Measurements from ENCODE around the gene APBA2. TPM values are rescaled to one million over a fixed set of nuclear protein-coding genes. Genes with fewer than 3 reads are reported as not detected.

Gene APBA2
- polyA plus RNA-seq, 2 of the 4 experiments (the other 2 are of a cell fraction), result 11.4 to 12.6 TPM

DNA sequence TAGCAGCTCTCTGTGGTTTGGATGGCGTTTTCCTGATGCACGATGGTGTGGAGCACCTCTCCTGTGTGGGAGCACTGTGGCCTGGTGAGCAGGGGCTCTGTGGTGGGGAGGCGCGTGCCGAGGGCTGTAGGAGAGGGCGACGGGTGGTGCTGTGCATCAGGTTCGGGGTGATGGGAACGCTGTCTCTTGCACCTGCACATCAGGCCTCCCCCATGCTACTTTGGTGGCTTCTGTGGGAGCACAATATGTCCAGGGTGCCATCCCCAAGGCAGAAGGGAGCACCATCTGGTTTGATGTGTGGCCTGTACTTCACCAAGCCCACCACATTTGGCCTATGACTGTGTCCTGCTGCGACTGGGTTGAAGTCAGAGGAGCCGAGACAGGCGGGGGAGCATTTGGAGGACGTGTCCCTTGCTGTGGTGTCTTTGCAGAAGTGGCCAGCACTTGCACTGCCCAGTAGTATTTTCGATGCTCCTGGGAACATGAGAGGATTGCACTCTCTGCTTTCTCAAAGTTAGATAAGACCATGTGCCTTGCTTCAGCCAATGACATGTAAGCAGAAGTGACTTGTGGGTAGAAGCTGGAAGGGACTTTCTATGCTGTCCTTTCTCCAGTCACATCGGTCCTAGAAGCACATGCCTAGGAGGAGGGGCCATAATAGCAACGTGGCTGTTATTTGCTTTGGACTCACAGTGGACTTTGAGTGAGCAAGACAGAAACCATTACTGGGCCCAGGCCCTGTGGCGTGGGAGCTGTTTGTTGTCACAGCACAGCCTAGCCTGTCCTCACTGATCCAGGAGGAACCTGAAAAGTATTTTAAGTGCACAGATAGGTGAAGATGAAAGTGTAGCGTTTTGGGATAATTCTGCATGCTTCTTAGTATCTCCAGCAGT lies 72.1 kb downstream of the APBA2 start:
- ATAC-seq (no peak), DNase-seq (ENCODE audit: low read depth in 1 of 2, low spot score in 1 of 2) (no peak), FAIRE-seq (no peak)
- no peak overlapping the region for H3K27ac ChIP-seq
- TF ChIP-seq RARB (CRISPR knock-in tag; IDR thresholded peaks at IDR 0.05) (no peak), RAD21 (conservative IDR thresholded peaks at IDR 0.05 in 1 of 2, IDR thresholded peaks at IDR 0.05 in 1 of 2) (no peak), POLR2AphosphoS2 (conservative IDR thresholded peaks at IDR 0.05; ENCODE audit: low read length) (no peak), SMC3 (IDR thresholded peaks at IDR 0.05) (no peak), CHD4 (IDR thresholded peaks at IDR 0.05; ENCODE audit: borderline replicate concordance) (no peak), HOXB5 (CRISPR knock-in tag; IDR thresholded peaks at IDR 0.05) (no peak), CBX8 (IDR thresholded peaks at IDR 0.05) (no peak), RFX5 (IDR thresholded peaks at IDR 0.05) (no peak)
- TF ChIP-seq, protein P1, sequence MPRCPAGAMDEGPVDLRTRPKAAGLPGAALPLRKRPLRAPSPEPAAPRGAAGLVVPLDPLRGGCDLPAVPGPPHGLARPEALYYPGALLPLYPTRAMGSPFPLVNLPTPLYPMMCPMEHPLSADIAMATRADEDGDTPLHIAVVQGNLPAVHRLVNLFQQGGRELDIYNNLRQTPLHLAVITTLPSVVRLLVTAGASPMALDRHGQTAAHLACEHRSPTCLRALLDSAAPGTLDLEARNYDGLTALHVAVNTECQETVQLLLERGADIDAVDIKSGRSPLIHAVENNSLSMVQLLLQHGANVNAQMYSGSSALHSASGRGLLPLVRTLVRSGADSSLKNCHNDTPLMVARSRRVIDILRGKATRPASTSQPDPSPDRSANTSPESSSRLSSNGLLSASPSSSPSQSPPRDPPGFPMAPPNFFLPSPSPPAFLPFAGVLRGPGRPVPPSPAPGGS (IDR thresholded peaks at IDR 0.05), result no peak
- TF ChIP-seq, protein P2, sequence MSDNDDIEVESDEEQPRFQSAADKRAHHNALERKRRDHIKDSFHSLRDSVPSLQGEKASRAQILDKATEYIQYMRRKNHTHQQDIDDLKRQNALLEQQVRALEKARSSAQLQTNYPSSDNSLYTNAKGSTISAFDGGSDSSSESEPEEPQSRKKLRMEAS (IDR thresholded peaks at IDR 0.05), result no peak
- TF ChIP-seq, protein P3, sequence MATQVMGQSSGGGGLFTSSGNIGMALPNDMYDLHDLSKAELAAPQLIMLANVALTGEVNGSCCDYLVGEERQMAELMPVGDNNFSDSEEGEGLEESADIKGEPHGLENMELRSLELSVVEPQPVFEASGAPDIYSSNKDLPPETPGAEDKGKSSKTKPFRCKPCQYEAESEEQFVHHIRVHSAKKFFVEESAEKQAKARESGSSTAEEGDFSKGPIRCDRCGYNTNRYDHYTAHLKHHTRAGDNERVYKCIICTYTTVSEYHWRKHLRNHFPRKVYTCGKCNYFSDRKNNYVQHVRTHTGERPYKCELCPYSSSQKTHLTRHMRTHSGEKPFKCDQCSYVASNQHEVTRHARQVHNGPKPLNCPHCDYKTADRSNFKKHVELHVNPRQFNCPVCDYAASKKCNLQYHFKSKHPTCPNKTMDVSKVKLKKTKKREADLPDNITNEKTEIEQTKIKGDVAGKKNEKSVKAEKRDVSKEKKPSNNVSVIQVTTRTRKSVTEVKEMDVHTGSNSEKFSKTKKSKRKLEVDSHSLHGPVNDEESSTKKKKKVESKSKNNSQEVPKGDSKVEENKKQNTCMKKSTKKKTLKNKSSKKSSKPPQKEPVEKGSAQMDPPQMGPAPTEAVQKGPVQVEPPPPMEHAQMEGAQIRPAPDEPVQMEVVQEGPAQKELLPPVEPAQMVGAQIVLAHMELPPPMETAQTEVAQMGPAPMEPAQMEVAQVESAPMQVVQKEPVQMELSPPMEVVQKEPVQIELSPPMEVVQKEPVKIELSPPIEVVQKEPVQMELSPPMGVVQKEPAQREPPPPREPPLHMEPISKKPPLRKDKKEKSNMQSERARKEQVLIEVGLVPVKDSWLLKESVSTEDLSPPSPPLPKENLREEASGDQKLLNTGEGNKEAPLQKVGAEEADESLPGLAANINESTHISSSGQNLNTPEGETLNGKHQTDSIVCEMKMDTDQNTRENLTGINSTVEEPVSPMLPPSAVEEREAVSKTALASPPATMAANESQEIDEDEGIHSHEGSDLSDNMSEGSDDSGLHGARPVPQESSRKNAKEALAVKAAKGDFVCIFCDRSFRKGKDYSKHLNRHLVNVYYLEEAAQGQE (IDR thresholded peaks at IDR 0.05), result no peak
- no peak overlapping the region for H3K4me2 ChIP-seq
- peaks cover 7% of the 10 kb centered on the region for H3K4me1 ChIP-seq
- H3K9me3 ChIP-seq, result no peaks in the 10 kb centered on the region
- 88% methylated on average over 18 of the region's 18 CpGs for WGBS (ENCODE audit: missing lambda C conversion rate)
- CTCF ChIA-PET, result interaction anchor here (0.8 to 1.1 kb wide), 2 partner anchors 142 to 145 kb away, joined by 3 to 4 read pairs; no protein-coding TSS in a partner anchor
- H3K4me3 ChIP-seq, result no peak overlapping the region
- POLR2A ChIA-PET, result no interaction called here

DNA sequence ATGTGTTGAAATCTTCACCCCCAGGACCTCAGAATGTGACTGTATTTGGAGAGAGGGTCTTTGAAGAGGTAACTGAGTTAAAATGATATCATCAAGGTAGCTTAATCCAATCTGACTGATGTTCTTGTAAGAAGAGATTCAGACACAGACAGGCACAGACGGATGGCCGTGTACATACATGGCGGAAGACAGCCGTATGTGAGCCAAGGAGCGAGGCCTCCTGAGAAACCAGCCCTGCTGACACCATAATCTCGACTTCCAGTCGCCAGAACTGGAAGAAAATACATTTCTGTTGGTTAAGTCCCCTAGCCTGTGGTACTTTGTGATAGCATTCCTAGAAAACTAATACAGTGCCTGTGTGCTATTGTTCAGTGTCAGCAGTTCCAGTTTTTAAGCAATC lies 73.6 kb downstream of the APBA2 start:
- WGBS (ENCODE audit: missing lambda C conversion rate), result 93% methylated on average over 7 of the region's 7 CpGs
- Histone ChIP-seq H3K4me1 (peaks cover 7% of the 10 kb centered on the region), H3K4me2 (no peak overlapping the region), H3K27ac (no peak overlapping the region), H3K4me3 (no peak overlapping the region), H3K9me3 (no peaks in the 10 kb centered on the region)
- ChIA-PET POLR2A (no interaction called here), CTCF (interaction anchor here (0.7 to 0.9 kb wide), 2 partner anchors 12 to 143 kb away, joined by 3 to 4 read pairs; no protein-coding TSS in a partner anchor)
- FAIRE-seq, result no peak
- TF ChIP-seq MYC (IDR thresholded peaks at IDR 0.05; ENCODE audit: borderline replicate concordance, low read length) (no peak), KDM1A (IDR thresholded peaks at IDR 0.05; ENCODE audit: low read depth) (no peak), MAZ (IDR thresholded peaks at IDR 0.05; ENCODE audit: borderline replicate concordance, low read depth, low read length) (no peak), CBX2 (IDR thresholded peaks at IDR 0.05; ENCODE audit: borderline replicate concordance, low read depth) (no peak), CBX8 (IDR thresholded peaks at IDR 0.05) (no peak), ZFP36 (IDR thresholded peaks at IDR 0.05; ENCODE audit: borderline replicate concordance, partially characterized antibody) (no peak), RAD21 (conservative IDR thresholded peaks at IDR 0.05 in 1 of 2, IDR thresholded peaks at IDR 0.05 in 1 of 2) (no peak), EP300 (IDR thresholded peaks at IDR 0.05) (no peak), POLR2A (IDR thresholded peaks at IDR 0.05; ENCODE audit: low read length) (no peak), SMC3 (IDR thresholded peaks at IDR 0.05) (no peak), ZNF302 (CRISPR knock-in tag; IDR thresholded peaks at IDR 0.05) (no peak), TP53 (CRISPR knock-in tag; IDR thresholded peaks at IDR 0.05) (no peak), CHD4 (IDR thresholded peaks at IDR 0.05; ENCODE audit: borderline replicate concordance) (no peak), RARB (CRISPR knock-in tag; IDR thresholded peaks at IDR 0.05) (no peak), NR3C1 (IDR thresholded peaks at IDR 0.05) (no peak)
- TF ChIP-seq, protein P3 (IDR thresholded peaks at IDR 0.05), result no peak
- no peak for DNase-seq (ENCODE audit: low read depth in 1 of 2, low spot score in 1 of 2)
- ATAC-seq, result no peak
